SU-DHL-6 (cell line): ENCODE measurements around the gene RPGR.

Experiments
- CTCF ChIP-seq: fragments of 200-600 bp; sonication (generic); IDR thresholded peaks from one replicate; pipeline ENCODE4 v1.5.1; 2017; ENCODE audit warnings: antibody characterized with exemption, mild to moderate bottlenecking, low read length, moderate library complexity; ENCODE audit not compliant: insufficient read depth, poor library complexity, severe bottlenecking
- EZH2phosphoT487 ChIP-seq: fragments of 200-600 bp; sonication (generic), shearing (Covaris generic); conservative IDR thresholded peaks from 2 replicates; pipeline ENCODE4 v1.6.1; 2018; ENCODE audit warnings: mild to moderate bottlenecking, antibody characterized with exemption, low read length, moderate library complexity, mixed read lengths

- TF ChIP-seq CTCF (no peak), EZH2phosphoT487 (no peak)
Observed at GRCh38 chrX:38279188-38279587, 48.1 kb downstream of the RPGR start.
